GM03348 (cell line): ENCODE results near the gene EGLN1.

Experiments
- DNase-seq: peaks from one replicate; pipeline ENCODE4 v3.0.0; 2012; ENCODE audit warnings: low spot score

Gene EGLN1

GRCh38 chr1:231420959-231421545 is 1.0 kb downstream of the EGLN1 start:
- peak; percentile 42 for DNase-seq

- DNase-seq: no peak
Observed at GRCh38 chr1:231420299-231420958, 1.7 kb downstream of the EGLN1 start.

- no peak for DNase-seq
Observed at GRCh38 chr1:231419738-231420298, 2.3 kb downstream of the EGLN1 start.

- no peak for DNase-seq
Observed at GRCh38 chr1:231419147-231419546, 2.9 kb downstream of the EGLN1 start.

GRCh38 chr1:231418741-231419107 is 3.4 kb downstream of the EGLN1 start:
- DNase-seq: no peak

- DNase-seq: no peak
Observed at GRCh38 chr1:231418101-231418740, 3.9 kb downstream of the EGLN1 start.

GRCh38 chr1:231417513-231417912 is 4.6 kb downstream of the EGLN1 start:
- no peak for DNase-seq

- no peak for DNase-seq
Observed at GRCh38 chr1:231416901-231417300, 5.2 kb downstream of the EGLN1 start.

- DNase-seq: no peak
Observed at GRCh38 chr1:231415018-231415583, 7.0 kb downstream of the EGLN1 start.

GRCh38 chr1:231414260-231415016 is 7.6 kb downstream of the EGLN1 start:
- no peak for DNase-seq

GRCh38 chr1:231413749-231414082 is 8.4 kb downstream of the EGLN1 start:
- no peak for DNase-seq

- DNase-seq: no peak
Observed at GRCh38 chr1:231411036-231411531, 11.0 kb downstream of the EGLN1 start.

- no peak for DNase-seq
Observed at GRCh38 chr1:231410036-231410612, 12.0 kb downstream of the EGLN1 start.

- DNase-seq: no peak
Observed at GRCh38 chr1:231408528-231409094, 13.5 kb downstream of the EGLN1 start.

- DNase-seq: peak; percentile 54
Observed at GRCh38 chr1:231407547-231408396, 14.3 kb downstream of the EGLN1 start.

- DNase-seq: no peak
Observed at GRCh38 chr1:231407049-231407448, 15.0 kb downstream of the EGLN1 start.

- DNase-seq: no peak
Observed at GRCh38 chr1:231404318-231404717, 17.8 kb downstream of the EGLN1 start.

- DNase-seq: no peak
Observed at GRCh38 chr1:231401478-231401877, 20.6 kb downstream of the EGLN1 start.

GRCh38 chr1:231397886-231398671 is 24.0 kb downstream of the EGLN1 start:
- no peak for DNase-seq

- no peak for DNase-seq
Observed at GRCh38 chr1:231396643-231397042, 25.4 kb downstream of the EGLN1 start.
